Measurements from ENCODE around the gene FIBIN. TPM values are rescaled to one million over a fixed set of nuclear protein-coding genes. Genes with fewer than 3 reads are reported as not detected.

Gene FIBIN
- total RNA-seq, 2 donors from 2014 or later = not detected

- H3K4me1 Mint-ChIP-seq (ENCODE audit: low read depth) = no peaks in the 10 kb centered on the region
- H3K36me3 Mint-ChIP-seq (ENCODE audit: insufficient read depth in 2 of 2) = no peaks in the 10 kb centered on the region
- no peak for ATAC-seq (replicated peaks in 1 of 2)
These were observed 20.0 kb downstream of the FIBIN start for GRCh38 chr11:27013781-27014361.

GRCh38 chr11:27018902-27019529 is 25.1 kb downstream of the FIBIN start:
- H3K4me1 Mint-ChIP-seq (ENCODE audit: low read depth) = no peaks in the 10 kb centered on the region

More at GRCh38 chr11:27013781-27014361, 20.0 kb downstream of the FIBIN start:
- Mint-ChIP-seq H3K27ac (no peak overlapping the region), H3K4me3 (no peak overlapping the region), H3K27me3 (ENCODE audit: low read depth) (no peaks in the 10 kb centered on the region), H3K9me3 (peaks cover 0 to 3% of the 10 kb centered on the region in 2 donors)
- DNase-seq = no peak

GRCh38 chr11:27020751-27021150 is 26.8 kb downstream of the FIBIN start:
- ATAC-seq (replicated peaks in 1 of 2) (no peak), DNase-seq (no peak)
- Mint-ChIP-seq H3K27ac (no peak overlapping the region), H3K4me3 (no peak overlapping the region), H3K4me1 (ENCODE audit: low read depth) (no peaks in the 10 kb centered on the region), H3K9me3 (peaks cover 1 to 4% of the 10 kb centered on the region in 2 donors), H3K27me3 (ENCODE audit: low read depth) (no peaks in the 10 kb centered on the region), H3K36me3 (ENCODE audit: insufficient read depth in 2 of 2) (no peaks in the 10 kb centered on the region)

More at GRCh38 chr11:27018902-27019529, 25.1 kb downstream of the FIBIN start:
- Mint-ChIP-seq H3K36me3 (ENCODE audit: insufficient read depth in 2 of 2) (no peaks in the 10 kb centered on the region), H3K27ac (no peak overlapping the region), H3K9me3 (peaks cover 0 to 1% of the 10 kb centered on the region in 2 donors), H3K27me3 (ENCODE audit: low read depth) (no peaks in the 10 kb centered on the region), H3K4me3 (no peak overlapping the region)
- ATAC-seq (replicated peaks in 1 of 2) (no peak), DNase-seq (no peak)

GRCh38 chr11:27022659-27023251 is 28.8 kb downstream of the FIBIN start:
- Mint-ChIP-seq H3K36me3 (ENCODE audit: insufficient read depth in 2 of 2) (no peaks in the 10 kb centered on the region), H3K4me3 (no peak overlapping the region), H3K4me1 (ENCODE audit: low read depth) (no peaks in the 10 kb centered on the region), H3K27ac (no peak overlapping the region), H3K9me3 (peaks cover 0 to 6% of the 10 kb centered on the region in 2 donors), H3K27me3 (ENCODE audit: low read depth) (no peaks in the 10 kb centered on the region)
- ATAC-seq (replicated peaks in 1 of 2) (no peak), DNase-seq (no peak)

- H3K4me3 Mint-ChIP-seq = no peak overlapping the region
- ATAC-seq (replicated peaks in 1 of 2) (no peak), DNase-seq (no peak)
- H3K36me3 Mint-ChIP-seq (ENCODE audit: insufficient read depth in 2 of 2) = no peaks in the 10 kb centered on the region
- H3K27me3 Mint-ChIP-seq (ENCODE audit: low read depth) = no peaks in the 10 kb centered on the region
- H3K27ac Mint-ChIP-seq = no peak overlapping the region
- peaks cover 0 to 6% of the 10 kb centered on the region in 2 donors for H3K9me3 Mint-ChIP-seq
- H3K4me1 Mint-ChIP-seq (ENCODE audit: low read depth) = no peaks in the 10 kb centered on the region
These were observed 31.0 kb downstream of the FIBIN start for GRCh38 chr11:27024865-27025264.

- no peak overlapping the region for H3K4me3 Mint-ChIP-seq
- no peaks in the 10 kb centered on the region for H3K4me1 Mint-ChIP-seq (ENCODE audit: low read depth)
- no peaks in the 10 kb centered on the region for H3K36me3 Mint-ChIP-seq (ENCODE audit: insufficient read depth in 2 of 2)
- H3K27me3 Mint-ChIP-seq (ENCODE audit: low read depth) = no peaks in the 10 kb centered on the region
- peaks cover 0 to 6% of the 10 kb centered on the region in 2 donors for H3K9me3 Mint-ChIP-seq
- no peak for DNase-seq
- H3K27ac Mint-ChIP-seq = no peak overlapping the region
- no peak for ATAC-seq (replicated peaks in 1 of 2)
These were observed 31.5 kb downstream of the FIBIN start for GRCh38 chr11:27025312-27025955.

GRCh38 chr11:27025957-27026733 is 32.2 kb downstream of the FIBIN start:
- no peak overlapping the region for H3K4me3 Mint-ChIP-seq
- H3K9me3 Mint-ChIP-seq = peaks cover 0 to 6% of the 10 kb centered on the region in 2 donors
- H3K4me1 Mint-ChIP-seq (ENCODE audit: low read depth) = no peaks in the 10 kb centered on the region
- no peaks in the 10 kb centered on the region for H3K36me3 Mint-ChIP-seq (ENCODE audit: insufficient read depth in 2 of 2)
- no peak for ATAC-seq (replicated peaks in 1 of 2)
- no peak for DNase-seq
- no peak overlapping the region for H3K27ac Mint-ChIP-seq
- H3K27me3 Mint-ChIP-seq (ENCODE audit: low read depth) = no peaks in the 10 kb centered on the region

- ATAC-seq (replicated peaks in 1 of 2) (no peak), DNase-seq (no peak)
- H3K9me3 Mint-ChIP-seq = peaks cover 6 to 17% of the 10 kb centered on the region in 2 donors
- H3K27me3 Mint-ChIP-seq (ENCODE audit: low read depth) = no peaks in the 10 kb centered on the region
- no peaks in the 10 kb centered on the region for H3K4me1 Mint-ChIP-seq (ENCODE audit: low read depth)
- no peak overlapping the region for H3K27ac Mint-ChIP-seq
- H3K36me3 Mint-ChIP-seq (ENCODE audit: insufficient read depth in 2 of 2) = no peaks in the 10 kb centered on the region
- H3K4me3 Mint-ChIP-seq = no peak overlapping the region
These were observed 34.7 kb downstream of the FIBIN start for GRCh38 chr11:27028561-27028965.

- DNase-seq = no peak
- Mint-ChIP-seq H3K27ac (no peak overlapping the region), H3K27me3 (ENCODE audit: low read depth) (no peaks in the 10 kb centered on the region), H3K4me1 (ENCODE audit: low read depth) (no peaks in the 10 kb centered on the region), H3K4me3 (no peak overlapping the region), H3K36me3 (ENCODE audit: insufficient read depth in 2 of 2) (no peaks in the 10 kb centered on the region), H3K9me3 (peaks cover 13 to 20% of the 10 kb centered on the region in 2 donors)
- no peak for ATAC-seq (replicated peaks in 1 of 2)
These were observed 36.1 kb downstream of the FIBIN start for GRCh38 chr11:27029966-27030365.

GRCh38 chr11:27031754-27032153 is 37.8 kb downstream of the FIBIN start:
- H3K27ac Mint-ChIP-seq = no peak overlapping the region
- no peaks in the 10 kb centered on the region for H3K27me3 Mint-ChIP-seq (ENCODE audit: low read depth)
- H3K36me3 Mint-ChIP-seq (ENCODE audit: insufficient read depth in 2 of 2) = no peaks in the 10 kb centered on the region

GRCh38 chr11:27039873-27040272 is 46.0 kb downstream of the FIBIN start:
- Mint-ChIP-seq H3K4me3 (no peak overlapping the region), H3K27me3 (ENCODE audit: low read depth) (no peaks in the 10 kb centered on the region), H3K36me3 (ENCODE audit: insufficient read depth in 2 of 2) (no peaks in the 10 kb centered on the region), H3K4me1 (ENCODE audit: low read depth) (no peaks in the 10 kb centered on the region), H3K27ac (no peak overlapping the region), H3K9me3 (peaks cover 17 to 21% of the 10 kb centered on the region in 2 donors)
- ATAC-seq (replicated peaks in 1 of 2) (no peak), DNase-seq (no peak)

More at GRCh38 chr11:27031754-27032153, 37.8 kb downstream of the FIBIN start:
- Mint-ChIP-seq H3K9me3 (peaks cover 19 to 22% of the 10 kb centered on the region in 2 donors), H3K4me1 (ENCODE audit: low read depth) (no peaks in the 10 kb centered on the region), H3K4me3 (no peak overlapping the region)
- no peak for DNase-seq
- ATAC-seq (replicated peaks in 1 of 2) = no peak

GRCh38 chr11:27040302-27041115 is 46.6 kb downstream of the FIBIN start, which contains the start of gene BBOX1:
TSS of gene BBOX1 (plus strand) at chr11:27040815. CDS start at chr11:27055431, 14,616 bp downstream.
- H3K27ac Mint-ChIP-seq = no peak within 1 kb of the TSS
- H3K4me3 Mint-ChIP-seq = no peak within 1 kb of the TSS
- no peaks in the 10 kb centered on the region for H3K27me3 Mint-ChIP-seq (ENCODE audit: low read depth)

More at GRCh38 chr11:27040302-27041115, 46.6 kb downstream of the FIBIN start, which contains the start of gene BBOX1:
- Mint-ChIP-seq H3K36me3 (ENCODE audit: insufficient read depth in 2 of 2) (no peaks in the 10 kb centered on the region), H3K9me3 (peaks cover 16 to 21% of the 10 kb centered on the region in 2 donors), H3K4me1 (ENCODE audit: low read depth) (no peaks in the 10 kb centered on the region)
- DNase-seq = no peak
- no peak for ATAC-seq (replicated peaks in 1 of 2)

Measured in activated T-cell treated with anti-CD3 and anti-CD28 coated beads, Interleukin-2, amount 50 U/mL, for 72 hours (primary cell).